ENCODE measurements around the gene LHPP.
A peak's percentile ranks its signal among the peaks of the same experiment; 100 is the strongest.
"Not testable (repeated sequence)": the region's sequence is repeated elsewhere in the genome, so short reads cannot be mapped to it uniquely, and the experiment has no call there.

The LHPP gene

GRCh38 chr10:124461642-124462347, at the start of gene LHPP:
Gene LHPP, plus strand, starts transcription at chr10:124461823. Its CDS starts 40 bp downstream, at chr10:124461863.
- peak; percentile 99 for ATAC-seq

DNA sequence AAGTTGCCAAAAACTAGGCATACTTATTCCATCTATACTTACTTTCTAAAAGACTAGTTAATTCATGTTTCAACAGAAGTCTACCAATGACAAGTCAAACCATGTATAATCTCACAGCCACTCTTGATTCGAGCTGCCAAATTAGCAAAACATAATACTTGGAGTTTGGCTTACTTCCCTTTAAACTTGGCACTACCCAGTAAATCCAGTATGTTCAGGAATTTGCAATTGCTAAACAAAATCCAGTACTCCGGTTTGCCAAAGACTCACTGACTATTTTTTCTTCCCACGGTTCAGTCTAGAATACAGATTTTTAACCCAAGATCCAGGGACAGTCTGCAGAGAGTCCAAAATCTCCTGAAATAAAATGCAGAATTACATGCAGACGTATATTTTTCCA, 47.5 kb upstream of the LHPP start:
- ATAC-seq, result no peak

- ATAC-seq, result no peak
Observed at GRCh38 chr10:124415210-124415609, 46.4 kb upstream of the LHPP start.

- ATAC-seq, result no peak
Observed at GRCh38 chr10:124416733-124417132, 44.9 kb upstream of the LHPP start.

- ATAC-seq, result peak; percentile 24 to 42
Observed at GRCh38 chr10:124417895-124418725, 43.5 kb upstream of the LHPP start.

DNA sequence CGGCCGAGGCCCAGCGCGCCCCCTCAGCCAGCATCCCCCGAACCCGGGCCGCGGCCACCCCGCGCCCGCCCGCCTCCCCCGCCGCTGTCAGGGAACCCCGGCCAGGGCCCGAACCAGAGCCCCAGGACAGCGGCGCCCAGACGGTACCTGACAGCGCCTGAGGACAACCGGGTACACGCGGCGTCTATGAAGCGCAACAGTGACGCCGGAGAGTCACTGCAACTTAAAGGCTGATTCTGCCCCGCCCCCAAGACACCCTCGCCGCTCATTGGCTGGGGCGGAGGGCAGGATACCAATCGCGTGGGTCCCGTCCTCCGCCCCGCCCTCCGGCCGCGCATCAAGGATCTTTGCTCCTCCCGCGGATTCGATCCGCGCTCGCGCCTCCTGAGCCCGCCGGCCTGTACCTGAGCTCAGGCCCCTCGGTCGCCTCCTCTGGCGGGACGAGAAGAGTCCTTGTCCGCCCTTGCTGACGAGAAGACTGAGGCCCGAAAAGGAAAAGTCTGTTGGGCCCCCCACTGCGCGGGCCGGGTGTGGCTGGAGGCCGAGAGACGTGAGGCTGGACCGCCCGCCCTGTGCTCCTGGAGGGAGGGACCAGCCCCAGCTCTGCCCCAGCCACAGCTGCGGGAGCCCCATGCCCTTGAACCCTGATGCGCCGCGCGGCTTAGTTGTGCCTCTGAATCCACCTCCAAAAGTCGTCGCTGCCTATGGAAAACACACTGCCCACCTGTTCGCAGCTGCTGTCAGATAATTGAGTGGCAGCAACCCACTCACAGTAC, 42.7 kb upstream of the LHPP start, which contains the start of gene OAT:
Gene OAT, minus strand, starts transcription at position 198 of the 776 bp plus-strand sequence. CDS start 6,752 bp downstream, outside the sequence.
- ATAC-seq, result peak; percentile 97

GRCh38 chr10:124419635-124420034, 42.0 kb upstream of the LHPP start:
- ATAC-seq, result no peak

- ATAC-seq, result no peak
Observed at GRCh38 chr10:124420254-124420653, 41.4 kb upstream of the LHPP start.

- ATAC-seq, result no peak
Observed at GRCh38 chr10:124422742-124423141, 38.9 kb upstream of the LHPP start.

DNA sequence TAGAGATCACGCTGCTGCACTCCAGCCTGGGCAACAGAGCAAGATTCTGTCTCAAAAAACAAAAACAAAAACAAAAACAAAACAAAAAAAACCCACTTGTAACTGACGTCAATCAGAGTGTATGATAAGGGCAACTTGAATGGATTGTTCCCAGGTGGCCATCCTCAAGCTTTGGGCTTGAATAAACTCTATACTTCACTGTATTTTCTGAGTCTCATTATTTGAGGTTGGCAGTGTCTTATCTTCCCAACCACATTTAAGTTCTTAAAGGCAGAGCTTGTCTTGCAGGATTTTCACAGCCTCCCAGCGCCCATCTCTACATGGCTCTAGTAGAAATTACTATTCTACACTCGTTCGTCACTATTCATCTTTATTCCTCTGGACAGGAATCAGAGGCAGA, 37.8 kb upstream of the LHPP start:
- no peak for ATAC-seq

- no peak for ATAC-seq
Observed at GRCh38 chr10:124425227-124425962, 36.2 kb upstream of the LHPP start.

GRCh38 chr10:124428207-124428777, 33.3 kb upstream of the LHPP start:
- no peak for ATAC-seq

- ATAC-seq, result no peak
Observed at GRCh38 chr10:124429576-124429975, 32.0 kb upstream of the LHPP start.

GRCh38 chr10:124430077-124430476, 31.5 kb upstream of the LHPP start:
- ATAC-seq, result no peak

GRCh38 chr10:124433461-124433860, 28.2 kb upstream of the LHPP start:
- ATAC-seq, result no peak

GRCh38 chr10:124435683-124436082, 25.9 kb upstream of the LHPP start:
- not testable (repeated sequence) for ATAC-seq

GRCh38 chr10:124436191-124436638, 25.4 kb upstream of the LHPP start:
- ATAC-seq, result no peak

GRCh38 chr10:124441694-124442093, 19.9 kb upstream of the LHPP start:
- not testable (repeated sequence) for ATAC-seq

DNA sequence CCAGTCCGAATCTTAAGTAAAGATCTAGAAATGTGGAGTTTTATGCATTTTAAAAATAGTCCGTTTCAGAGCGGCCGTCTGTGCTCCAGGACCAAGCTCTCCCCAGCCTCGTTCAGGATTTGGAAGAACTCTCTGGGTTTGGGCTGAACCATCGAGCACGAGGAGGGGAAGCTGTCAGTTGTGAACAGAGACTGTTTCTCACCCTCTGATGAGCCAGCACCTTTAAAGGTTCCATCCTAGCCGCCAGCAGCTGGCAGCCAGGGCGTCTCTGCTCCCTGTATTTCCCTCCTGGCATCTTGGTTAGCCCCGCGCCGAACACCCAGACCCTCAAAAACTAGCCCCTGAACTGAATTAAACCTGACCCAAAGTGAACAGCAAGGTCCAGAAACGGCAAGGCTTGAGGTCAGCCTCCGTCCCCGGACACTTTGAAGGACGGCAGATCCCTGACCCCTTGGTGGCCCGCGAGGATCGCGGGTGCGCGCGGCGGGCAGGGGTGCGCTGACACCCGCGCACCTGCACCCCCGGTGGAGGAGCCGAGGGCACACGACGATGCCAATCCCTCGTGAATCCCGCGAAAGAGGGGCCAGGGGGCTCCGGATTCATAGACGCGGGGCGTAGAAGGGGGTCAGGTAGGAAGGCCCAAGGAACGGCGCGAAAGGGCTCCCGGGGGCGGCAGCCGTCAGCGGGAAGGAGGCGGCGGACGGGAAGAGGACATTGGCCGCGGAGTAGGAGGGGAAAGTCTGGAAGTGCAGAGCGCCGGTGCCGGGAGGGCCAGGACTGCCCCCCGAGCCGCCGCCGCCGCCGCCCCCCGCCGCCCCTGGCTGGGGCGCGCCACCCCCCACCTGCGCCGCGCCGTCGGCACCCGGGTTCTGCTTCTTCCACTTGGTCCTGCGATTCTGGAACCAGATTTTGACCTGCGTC, 14.5 kb upstream of the LHPP start:
- ATAC-seq, result no peak

- ATAC-seq, result no peak
Observed at GRCh38 chr10:124447751-124448466, 13.7 kb upstream of the LHPP start.

Measured in activated CD4-positive, CD25-positive, alpha-beta regulatory T cell treated with anti-CD3 and anti-CD28 coated beads, Interleukin-2, amount 50 U/mL, for 24 hours (primary cell).